HCT116 (cell line): ENCODE results near the gene XRCC3. TPM values are rescaled to one million over a fixed set of nuclear protein-coding genes. Genes with fewer than 3 reads are reported as not detected.

Source experiments
- ATAC-seq: fragments of 200-7000 bp; cut with Tn5 transposase; 2 replicates; pipeline ENCODE4 v1.9.1; 2020; ENCODE audit warnings: mild to moderate bottlenecking, moderate library complexity
- BruUV-seq: library from RNA; stranded (reverse); fragments of 400-500 nt; replicated peaks from 2 replicates; lab custom pipeline; 2021; lab: Mats Ljungman, UMichigan
- CTCF ChIA-PET: fragments of 300-600 bp; sonication (Branson Sonifier 250); formaldehyde crosslinking; loops from one replicate; lab custom pipeline; 2021; ENCODE audit warnings: antibody characterized with exemption; lab: Charles Lee
- POLR2A ChIA-PET: fragments of 300-600, 350-600 bp; sonication (Branson Sonifier 250); formaldehyde crosslinking; loops from one replicate; lab custom pipeline; 2021; ENCODE audit warnings: antibody characterized with exemption; lab: Charles Lee
- RAD21 ChIA-PET, 2 experiments: fragments of 300-600 bp; sonication (Branson Sonifier 250); formaldehyde crosslinking; loops; one replicate each; lab custom pipeline; 2023; ENCODE audit warnings: low total read pairs in 2 of 2; ENCODE audit not compliant: uncharacterized antibody in 2 of 2, unreplicated experiment in 2 of 2, low non-redundant PET in 1 of 2; lab: Charles Lee
- DNase-seq: peaks from one replicate; pipeline ENCODE4 v3.0.0-alpha.2; 2010; ENCODE audit warnings: low read depth, low spot score
- H2AFZ ChIP-seq: fragments of 200-600 bp; shearing (Covaris generic), sonication (generic); 2 replicates; pipeline ENCODE4 v1.6.1; 2017; ENCODE audit warnings: low read depth, mixed run types, mixed read lengths, antibody characterized with exemption, low read length; ENCODE audit not compliant: poor library complexity, severe bottlenecking
- H3K27ac ChIP-seq: 2 replicates; pipeline ENCODE4 v1.5.1; 2012; ENCODE audit warnings: low read depth, low read length
- H3K27me3 ChIP-seq: fragments of 200-600 bp; sonication (generic); 2 replicates; pipeline ENCODE4 v1.6.1; 2016; ENCODE audit warnings: mixed run types, low read length, mixed read lengths; ENCODE audit not compliant: insufficient read depth
- H3K36me3 ChIP-seq, 2 experiments: fragments of 200-500 bp in 1 of 2; fragments of 200-600 bp in 1 of 2; sonication (Bioruptor generic) in 1 of 2; sonication (generic) in 1 of 2; 2 replicates each; pipeline versions ENCODE4 v1.5.1 to v1.6.1; 2014 to 2016; ENCODE audit warnings: low read length in 2 of 2, inconsistent platforms in 1 of 2, mixed read lengths in 1 of 2, mixed run types in 1 of 2; ENCODE audit not compliant: insufficient read depth in 2 of 2, control insufficient read depth in 1 of 2
- H3K4me1 ChIP-seq, 2 experiments: fragments of 200-600 bp in 1 of 2; sonication (generic) in 1 of 2; 2 replicates each; pipeline versions ENCODE4 v1.5.1 to v1.6.1; 2012 to 2017; ENCODE audit warnings: low read length in 2 of 2, inconsistent platforms in 1 of 2, mild to moderate bottlenecking in 1 of 2, mixed read lengths in 1 of 2, mixed run types in 1 of 2, moderate library complexity in 1 of 2; ENCODE audit not compliant: insufficient read depth in 2 of 2, control insufficient read depth in 1 of 2
- H3K4me2 ChIP-seq: fragments of 200-600 bp; sonication (generic); 2 replicates; pipeline ENCODE4 v1.6.1; 2017; ENCODE audit warnings: mixed run types, low read length, mixed read lengths
- H3K4me3 ChIP-seq, 2 experiments: fragments of 200-600 bp in 1 of 2; sonication (generic) in 1 of 2; replicated peaks in 1 of 2; 2 replicates each; pipeline ENCODE4 v1.5.1; 2011 to 2016; ENCODE audit warnings: low read length in 2 of 2, control low read depth in 1 of 2, low read depth in 1 of 2, mild to moderate bottlenecking in 1 of 2, mixed read lengths in 1 of 2, mixed run types in 1 of 2
- H3K79me2 ChIP-seq: fragments of 200-600 bp; sonication (generic); 2 replicates; pipeline ENCODE4 v1.6.1; 2017; ENCODE audit warnings: mild to moderate bottlenecking, mixed run types, low read length, moderate library complexity, mixed read lengths; ENCODE audit not compliant: insufficient read depth
- H3K9ac ChIP-seq: fragments of 200-600 bp; sonication (generic); 2 replicates; pipeline ENCODE4 v1.6.1; 2016; ENCODE audit warnings: low read length, mixed read lengths
- H3K9me2 ChIP-seq: fragments of 200-600 bp; sonication (generic), shearing (Covaris generic); 2 replicates; pipeline ENCODE4 v1.6.1; 2017; ENCODE audit warnings: mixed run types, mild to moderate bottlenecking, moderate library complexity; ENCODE audit not compliant: insufficient read depth
- H3K9me3 ChIP-seq, 2 experiments: fragments of 200-500 bp in 1 of 2; fragments of 200-600 bp in 1 of 2; sonication (Bioruptor generic) in 1 of 2; sonication (generic) in 1 of 2; 2 replicates each; pipeline ENCODE4 v1.6.1; 2014 to 2017; ENCODE audit warnings: low read length in 2 of 2, mixed read lengths in 2 of 2, inconsistent platforms in 1 of 2, low read depth in 1 of 2, mild to moderate bottlenecking in 1 of 2, mixed run types in 1 of 2, moderate library complexity in 1 of 2; ENCODE audit not compliant: control insufficient read depth in 1 of 2, insufficient read depth in 1 of 2
- H4K20me1 ChIP-seq: fragments of 200-600 bp; sonication (generic), shearing (Covaris generic); 2 replicates; pipeline ENCODE4 v1.6.1; 2017; ENCODE audit warnings: mixed run types, mild to moderate bottlenecking, moderate library complexity; ENCODE audit not compliant: insufficient read depth
- CBX3 ChIP-seq: IDR thresholded peaks from 2 replicates; pipeline ENCODE4 v1.6.1; 2012; ENCODE audit warnings: low read depth
- CTCF ChIP-seq, 3 experiments: fragments of 200-600 bp in 1 of 3; sonication (generic) in 1 of 3; IDR thresholded peaks in 2 of 3; conservative IDR thresholded peaks in 1 of 3; 2 replicates each; pipeline ENCODE4 v1.5.1; 2012 to 2017; ENCODE audit warnings: low read depth in 2 of 3, low read length in 2 of 3, antibody characterized with exemption in 1 of 3, borderline replicate concordance in 1 of 3, control low read depth in 1 of 3, mild to moderate bottlenecking in 1 of 3, mixed read lengths in 1 of 3, mixed run types in 1 of 3, moderate library complexity in 1 of 3; ENCODE audit not compliant: insufficient read depth in 1 of 3
- ELF1 ChIP-seq: IDR thresholded peaks from 2 replicates; pipeline ENCODE4 v1.6.1; 2012; ENCODE audit warnings: low read depth, borderline replicate concordance
- JUND ChIP-seq: IDR thresholded peaks from 2 replicates; pipeline ENCODE4 v1.6.1; 2012
- REST ChIP-seq: IDR thresholded peaks from 2 replicates; pipeline ENCODE4 v1.6.1; 2012; ENCODE audit warnings: low read depth
- SP1 ChIP-seq: IDR thresholded peaks from 2 replicates; pipeline ENCODE4 v1.6.1; 2012; ENCODE audit warnings: low read depth
- intact Hi-C: fragments of 100-400 bp; cut with micrococcal nuclease; formaldehyde crosslinking; loops from 2 replicates; pipeline ENCODE4 v1.10.0; 2022
- total RNA-seq: library from RNA; stranded (reverse); gene quantifications from one replicate; pipeline ENCODE4 v1.2.1, GENCODE V29; 2021; ENCODE audit not compliant: unreplicated experiment

Gene XRCC3
- total RNA-seq, 1 experiment from 2014 or later = 48.7 TPM

DNA sequence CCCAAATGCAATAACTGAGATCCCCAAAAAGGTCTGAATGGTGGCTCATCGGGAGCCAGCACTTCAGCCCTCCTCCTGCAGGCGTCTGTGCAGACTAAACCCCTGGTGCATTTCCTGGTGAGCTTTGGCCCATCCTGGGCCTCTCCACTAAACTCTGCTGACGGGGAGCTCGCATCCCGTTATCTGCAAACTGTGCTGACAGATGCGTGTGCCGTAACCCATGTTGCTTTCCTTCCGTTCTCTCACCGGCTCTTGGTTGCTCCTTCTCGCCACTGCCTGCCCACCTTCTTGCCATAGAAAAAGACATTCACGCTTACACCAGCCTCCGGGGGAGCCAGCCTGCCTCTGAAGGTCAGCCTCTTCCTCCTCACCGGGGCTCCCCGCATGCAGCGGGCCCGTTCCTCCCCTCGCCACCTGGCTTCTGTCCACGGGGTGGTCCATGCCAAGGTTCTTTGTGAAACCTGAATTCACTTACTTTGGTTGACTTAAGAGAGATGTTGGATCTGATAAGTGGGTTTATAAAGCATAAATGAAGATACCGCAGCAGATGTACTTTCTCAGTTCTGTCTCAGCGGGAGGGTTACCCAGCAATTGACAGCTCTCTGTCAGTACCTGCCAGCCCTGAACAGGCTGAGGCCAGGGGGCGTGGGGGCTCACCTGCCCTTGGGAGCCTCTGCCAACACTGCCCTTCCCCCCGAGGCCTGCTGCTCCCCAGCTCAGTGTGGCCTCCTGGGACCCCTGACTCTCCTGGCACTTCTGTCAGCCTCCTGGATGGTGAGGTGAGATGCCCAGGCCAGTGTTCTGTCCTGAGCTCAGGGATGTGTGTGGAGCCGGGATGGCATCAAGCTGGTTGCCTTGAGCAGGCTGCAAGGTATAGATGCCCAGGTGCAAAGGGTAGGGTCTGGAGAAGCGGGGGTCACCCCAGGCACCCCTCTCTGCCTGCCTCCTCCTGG, 14.5 kb upstream of the XRCC3 start:
- Histone ChIP-seq H3K79me2 (peaks cover 3% of the 10 kb centered on the region; the same call in 1 of the 2 replicates), H3K27ac (no peak overlapping the region), H3K4me1 (no peaks in the 10 kb centered on the region), H3K27me3 (no peaks in the 10 kb centered on the region), H3K4me3 (no peak overlapping the region)
- TF ChIP-seq CBX3 = no peak
- no peak for TF ChIP-seq SP1
- TF ChIP-seq CTCF (IDR thresholded peaks at IDR 0.05 in 2 of 3, conservative IDR thresholded peaks at IDR 0.05 in 1 of 3; ENCODE audit: borderline replicate concordance in 1 of 3, insufficient read depth in 1 of 3, low read depth in 2 of 3, low read length in 2 of 3) = no peak
- TF ChIP-seq JUND = no peak
- no peak for TF ChIP-seq REST
- TF ChIP-seq ELF1 = no peak
- TF ChIP-seq, all 23 proteins: peak for 0
- POLR2A ChIA-PET = no interaction called here
- H2AFZ ChIP-seq = no peak overlapping the region
- intact Hi-C loops = no loop called here
- no peak for ATAC-seq
- no TSS peak for BruUV-seq
- CTCF ChIA-PET = no interaction called here
- H4K20me1 ChIP-seq = no peaks in the 10 kb centered on the region
- H3K9ac ChIP-seq = no peak overlapping the region
- no peaks in the 10 kb centered on the region for H3K9me3 ChIP-seq
- no peaks in the 10 kb centered on the region for H3K9me2 ChIP-seq
- RAD21 ChIA-PET = no interaction called here
- peaks cover 3 to 12% of the 10 kb centered on the region in 2 experiments; a peak in 3 of 4 replicates for H3K36me3 ChIP-seq
- H3K4me2 ChIP-seq = no peak overlapping the region
- no peak for DNase-seq
